NCI-H128 (cell line): ENCODE data around the gene KCNT1.
A peak's percentile ranks its signal among the peaks of the same experiment; 100 is the strongest.

Experiments
- DNase-seq: peaks from one replicate; lab custom pipeline; 2025; ENCODE audit not compliant: unreplicated experiment; lab: John Stamatoyannopoulos, UW

Gene KCNT1

GRCh38 chr9:135815830-135816650 is 114.1 kb downstream of the KCNT1 start:
- DNase-seq: peak; percentile 31

DNA sequence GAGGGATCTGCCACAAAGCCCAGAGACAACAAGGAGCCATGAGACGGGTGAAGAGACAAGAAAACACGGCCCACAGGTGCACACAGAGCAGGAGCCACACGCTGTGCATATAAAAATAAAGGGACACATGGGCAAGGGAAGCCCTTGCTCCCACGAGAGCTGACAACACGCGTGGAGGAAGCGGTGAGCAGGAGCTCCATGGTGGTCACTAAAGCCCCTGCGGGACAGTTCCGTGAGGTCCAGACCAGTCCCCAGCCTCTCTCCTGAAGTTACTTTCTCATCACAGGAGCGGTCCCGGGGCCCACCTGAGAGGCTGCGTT is 114.6 kb downstream of the KCNT1 start:
- no peak for DNase-seq

DNA sequence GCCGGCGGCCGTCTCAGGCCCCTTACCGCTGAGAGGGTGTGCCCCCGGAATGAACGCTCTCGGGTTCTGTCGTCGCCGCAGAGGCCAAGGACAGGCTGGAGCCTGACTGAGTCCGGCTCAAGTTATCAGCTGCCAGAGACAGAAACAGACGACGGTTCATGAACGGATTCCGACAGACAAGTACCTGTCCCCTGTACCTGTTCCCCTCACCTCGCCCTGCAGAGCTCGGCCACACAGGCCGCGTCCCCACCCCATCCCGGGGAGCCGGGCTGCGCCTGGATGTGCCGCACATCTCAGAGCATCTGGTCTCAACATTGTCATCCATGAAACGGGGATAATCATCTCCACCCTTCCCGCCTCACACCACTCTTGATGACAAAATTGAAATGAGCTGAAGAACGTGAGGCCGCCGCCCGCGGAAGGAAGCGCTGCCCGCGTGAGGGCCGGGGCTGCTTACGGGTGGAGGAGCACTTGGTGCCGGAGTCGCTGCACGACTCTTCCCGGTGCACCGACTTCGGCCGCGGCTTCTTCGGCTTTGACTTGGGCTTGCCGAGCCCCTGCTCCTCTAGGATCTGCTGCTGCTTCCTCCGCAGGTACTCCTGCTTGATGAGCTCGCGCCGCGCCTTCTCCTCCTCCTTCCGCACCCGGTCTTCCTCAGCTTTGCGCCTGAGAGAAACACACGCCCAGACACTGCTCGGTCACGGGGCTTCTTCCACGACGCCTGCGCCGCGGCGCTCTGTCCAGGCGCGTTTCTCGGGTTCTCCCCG is 116.1 kb downstream of the KCNT1 start:
- no peak for DNase-seq

DNA sequence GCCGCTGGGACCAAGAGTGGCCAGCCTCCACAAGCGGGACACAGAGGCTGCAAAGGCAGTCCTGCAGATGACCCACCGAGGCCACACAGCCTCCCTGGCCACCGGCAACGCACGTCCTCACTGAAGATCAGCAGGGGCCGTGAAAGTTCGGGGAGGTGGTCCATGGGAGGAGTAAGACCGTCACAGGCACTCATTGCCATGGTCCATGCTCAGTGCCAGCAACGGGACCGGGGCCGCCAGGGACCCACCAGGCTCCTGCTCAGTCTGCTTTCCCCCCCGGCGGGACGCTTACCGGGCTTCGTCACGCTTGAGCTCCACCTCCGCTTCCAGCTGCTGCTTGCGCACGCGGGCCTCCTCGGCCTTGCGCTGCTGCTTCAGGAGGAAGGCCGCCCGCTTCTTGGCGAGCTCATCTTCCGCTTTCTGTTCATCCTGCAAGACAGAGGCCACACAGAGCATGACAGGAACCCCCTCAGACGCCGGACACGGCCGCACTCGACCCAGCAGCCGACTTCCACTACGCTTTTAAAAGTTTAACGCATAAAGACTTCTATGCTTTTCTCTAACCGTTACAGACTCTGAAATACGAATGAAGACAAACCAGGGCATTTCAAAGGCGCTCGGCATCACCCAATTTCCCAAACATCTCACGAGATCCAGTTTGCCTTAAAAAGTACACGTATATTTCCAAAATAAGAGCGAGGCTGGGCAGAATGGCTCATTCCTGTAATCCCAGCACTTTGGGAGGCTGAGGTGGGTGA is 116.9 kb downstream of the KCNT1 start:
- DNase-seq: no peak

DNA sequence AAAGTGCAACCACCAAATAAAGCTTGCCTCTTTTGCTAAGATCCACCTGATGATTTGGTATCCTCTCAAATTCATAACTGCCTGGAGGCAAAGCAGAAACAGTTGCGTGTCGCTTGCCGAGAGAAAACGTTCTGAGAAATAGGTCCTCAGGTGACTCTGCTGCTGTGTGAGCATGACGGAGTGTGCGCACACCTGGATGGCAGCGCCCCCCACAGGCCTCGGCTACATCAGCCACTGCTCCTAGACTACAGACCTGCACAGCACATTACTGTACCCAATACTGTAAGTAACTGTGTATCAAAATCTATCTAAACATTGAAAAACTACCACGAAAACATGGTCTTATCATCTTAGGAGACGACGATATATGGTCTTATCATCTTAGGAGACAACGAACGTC is 117.9 kb downstream of the KCNT1 start:
- DNase-seq: no peak

- DNase-seq: no peak
Observed at GRCh38 chr9:135820661-135821060, 118.7 kb downstream of the KCNT1 start.

DNA sequence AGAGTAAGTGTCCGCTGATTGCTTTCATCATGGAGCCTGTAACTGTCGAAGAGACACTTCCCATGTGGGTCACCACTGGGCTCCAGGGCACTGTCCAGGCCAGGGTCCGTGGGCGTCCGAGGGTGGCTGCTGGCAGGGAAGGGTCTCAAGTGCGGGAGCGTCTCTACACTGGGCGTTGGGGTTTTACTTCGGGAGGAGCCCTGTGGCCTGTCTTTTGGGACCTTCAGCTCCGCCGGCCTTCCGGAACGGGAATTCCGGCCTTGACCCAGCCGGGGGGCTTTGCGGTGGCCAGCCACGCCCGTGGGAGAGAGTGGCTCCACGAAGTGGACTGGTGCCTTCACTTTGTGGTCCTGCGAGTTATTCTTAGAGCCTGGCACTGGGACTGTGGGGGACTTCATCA is 119.1 kb downstream of the KCNT1 start:
- DNase-seq: no peak

GRCh38 chr9:135821733-135822373 is 119.9 kb downstream of the KCNT1 start:
- DNase-seq: no peak

GRCh38 chr9:135822374-135822755 is 120.4 kb downstream of the KCNT1 start:
- no peak for DNase-seq

DNA sequence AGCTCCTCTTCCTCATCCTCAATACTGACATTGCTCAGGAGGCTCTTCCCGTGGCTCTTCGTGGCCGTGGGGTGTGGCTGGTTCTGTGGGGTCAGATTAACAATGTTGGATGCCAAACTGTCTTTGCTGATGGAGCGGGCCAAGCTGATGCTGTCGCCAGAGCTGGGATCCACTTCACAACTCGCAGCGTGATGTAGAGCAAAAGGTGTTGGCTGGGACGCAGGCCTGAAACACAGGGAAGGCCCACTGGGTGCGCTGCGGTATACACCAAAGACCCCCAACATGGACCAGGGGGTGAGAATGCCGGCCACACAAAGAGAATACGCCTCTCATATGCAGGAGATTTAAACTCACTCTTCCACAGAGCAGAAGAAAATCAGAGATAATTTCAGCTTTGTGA is 121.1 kb downstream of the KCNT1 start:
- no peak for DNase-seq

GRCh38 chr9:135825435-135826187 is 123.6 kb downstream of the KCNT1 start:
- no peak for DNase-seq

GRCh38 chr9:135826188-135826545 is 124.2 kb downstream of the KCNT1 start:
- no peak for DNase-seq

- DNase-seq: no peak
Observed at GRCh38 chr9:135827301-135827700, 125.3 kb downstream of the KCNT1 start.

- DNase-seq: no peak
Observed at GRCh38 chr9:135827866-135828580, 126.0 kb downstream of the KCNT1 start.

DNA sequence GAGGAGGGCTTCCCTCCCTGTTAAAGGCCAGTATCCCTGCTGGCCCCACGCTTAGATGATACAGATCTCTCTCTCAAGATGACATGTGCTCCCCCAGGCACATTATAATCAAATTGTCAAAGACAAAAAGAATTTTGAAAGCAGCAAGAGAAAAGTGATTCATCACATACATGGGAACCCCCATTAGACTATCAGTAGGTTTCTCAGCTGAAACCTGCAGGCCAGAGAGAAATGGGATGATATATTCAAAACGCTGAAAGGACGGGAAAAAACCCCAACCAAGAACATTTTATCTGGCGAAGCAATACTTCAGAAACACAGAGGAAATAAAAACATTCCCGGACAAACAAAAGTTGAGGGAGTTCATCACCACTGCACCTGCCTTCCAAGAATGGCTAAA is 126.7 kb downstream of the KCNT1 start:
- no peak for DNase-seq

- DNase-seq: no peak
Observed at GRCh38 chr9:135830496-135830895, 128.5 kb downstream of the KCNT1 start.

DNA sequence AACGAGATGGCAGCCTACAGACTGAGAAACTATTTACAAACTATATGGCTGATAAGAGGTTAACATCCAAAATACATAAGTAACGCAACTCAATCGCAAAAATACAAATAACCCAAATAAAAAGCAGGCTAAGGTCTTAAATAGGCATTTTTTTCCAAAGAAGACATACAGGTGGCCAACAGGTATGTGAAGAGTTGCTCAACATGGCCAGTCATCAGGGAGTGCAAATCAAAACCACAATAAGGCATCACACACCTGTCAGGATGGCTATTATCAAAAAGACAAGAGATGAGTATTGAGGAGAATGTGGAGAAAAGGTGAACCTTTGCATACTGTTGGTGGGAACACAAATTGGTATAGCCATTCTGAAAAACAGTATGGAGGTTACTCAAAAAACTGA is 131.9 kb downstream of the KCNT1 start:
- DNase-seq: no peak

GRCh38 chr9:135835131-135835530 is 133.1 kb downstream of the KCNT1 start:
- DNase-seq: no peak

DNA sequence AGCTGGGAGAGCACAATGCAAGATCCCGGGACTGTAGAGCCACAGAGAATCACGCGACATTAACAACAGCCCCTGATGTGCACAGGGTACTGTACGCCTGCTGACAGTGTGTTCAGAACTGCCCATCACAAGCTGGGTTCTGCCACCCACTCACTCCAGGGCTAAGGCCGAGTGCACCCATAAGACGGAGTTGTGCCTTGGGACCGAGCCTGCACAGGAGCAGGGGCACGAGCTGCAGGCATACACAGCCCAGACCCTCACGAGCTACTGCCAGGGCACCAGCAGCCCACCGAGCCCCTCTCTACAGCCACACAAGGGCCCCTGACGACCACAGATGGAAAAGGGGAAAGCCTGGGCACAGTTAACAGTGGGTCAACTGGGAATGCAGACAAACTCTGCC is 137.5 kb downstream of the KCNT1 start:
- DNase-seq: no peak

DNA sequence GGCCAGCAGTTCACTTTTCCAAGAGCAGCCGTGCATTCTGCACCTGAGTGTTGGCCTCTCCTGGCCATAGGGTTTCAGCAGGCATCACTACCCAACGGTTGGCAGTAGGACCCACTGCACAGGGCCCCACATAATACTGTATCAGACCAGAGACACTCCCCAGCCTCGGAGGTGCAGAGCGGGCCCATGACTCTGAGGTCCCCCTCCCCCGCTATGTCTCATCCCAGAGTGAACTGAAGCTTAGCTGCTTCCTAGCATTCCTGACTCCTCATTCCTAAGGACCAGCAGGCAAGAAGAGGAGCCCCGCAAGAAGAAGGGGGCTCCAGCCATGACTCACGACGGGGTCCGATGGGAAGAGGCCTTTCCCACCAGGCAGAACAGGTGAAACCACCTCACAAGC is 138.1 kb downstream of the KCNT1 start:
- DNase-seq: no peak
